GM19463 (cell line): ENCODE results near the gene EIF2A.
A peak's percentile ranks its signal among the peaks of the same experiment; 100 is the strongest.
"Not testable (repeated sequence)": the region's sequence is repeated elsewhere in the genome, so short reads cannot be mapped to it uniquely, and the experiment has no call there.

Experiments used
- ATAC-seq: cut with Tn5 transposase; IDR thresholded peaks from one replicate; pipeline ENCODE4 v1.9.1; 2021; ENCODE audit warnings: mild to moderate bottlenecking, moderate library complexity; ENCODE audit not compliant: unreplicated experiment

EIF2A gene

GRCh38 chr3:150600647-150601530 is 54.3 kb downstream of the EIF2A start:
- not testable (repeated sequence) for ATAC-seq

DNA sequence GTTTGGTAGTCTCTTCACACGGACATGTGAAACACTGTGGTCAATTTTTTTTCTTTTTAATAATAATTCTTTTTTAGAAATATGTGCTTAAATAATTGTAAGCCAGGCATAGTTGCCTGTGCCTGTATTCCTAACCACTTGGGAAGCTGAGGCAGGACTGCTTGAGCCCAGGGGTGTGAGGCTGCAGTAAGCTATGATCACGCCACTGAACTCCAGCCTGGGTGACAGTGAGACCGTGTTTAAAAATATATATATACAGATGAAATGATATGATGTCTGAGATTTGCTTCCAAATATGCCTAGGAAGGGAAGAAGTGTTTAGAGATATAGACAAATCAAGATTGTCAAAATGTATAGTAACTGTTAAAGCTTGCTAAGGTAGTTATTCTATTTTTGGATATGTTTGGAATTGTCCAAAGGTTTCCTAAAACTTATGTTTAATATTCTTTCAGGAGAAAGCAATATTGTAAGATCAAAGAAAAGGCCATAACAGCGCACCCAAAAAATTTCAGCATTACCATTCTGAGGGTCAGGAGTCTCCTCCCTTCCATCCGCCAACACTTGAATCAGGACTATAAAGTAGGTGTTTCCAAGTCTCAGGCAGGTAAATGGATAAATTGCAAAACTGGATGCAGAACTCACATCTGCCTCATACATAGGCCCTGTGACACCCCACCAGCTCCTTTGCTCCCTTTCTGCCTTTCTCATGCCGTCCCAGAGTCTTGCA is 56.0 kb downstream of the EIF2A start:
- peak; percentile 1 for ATAC-seq

DNA sequence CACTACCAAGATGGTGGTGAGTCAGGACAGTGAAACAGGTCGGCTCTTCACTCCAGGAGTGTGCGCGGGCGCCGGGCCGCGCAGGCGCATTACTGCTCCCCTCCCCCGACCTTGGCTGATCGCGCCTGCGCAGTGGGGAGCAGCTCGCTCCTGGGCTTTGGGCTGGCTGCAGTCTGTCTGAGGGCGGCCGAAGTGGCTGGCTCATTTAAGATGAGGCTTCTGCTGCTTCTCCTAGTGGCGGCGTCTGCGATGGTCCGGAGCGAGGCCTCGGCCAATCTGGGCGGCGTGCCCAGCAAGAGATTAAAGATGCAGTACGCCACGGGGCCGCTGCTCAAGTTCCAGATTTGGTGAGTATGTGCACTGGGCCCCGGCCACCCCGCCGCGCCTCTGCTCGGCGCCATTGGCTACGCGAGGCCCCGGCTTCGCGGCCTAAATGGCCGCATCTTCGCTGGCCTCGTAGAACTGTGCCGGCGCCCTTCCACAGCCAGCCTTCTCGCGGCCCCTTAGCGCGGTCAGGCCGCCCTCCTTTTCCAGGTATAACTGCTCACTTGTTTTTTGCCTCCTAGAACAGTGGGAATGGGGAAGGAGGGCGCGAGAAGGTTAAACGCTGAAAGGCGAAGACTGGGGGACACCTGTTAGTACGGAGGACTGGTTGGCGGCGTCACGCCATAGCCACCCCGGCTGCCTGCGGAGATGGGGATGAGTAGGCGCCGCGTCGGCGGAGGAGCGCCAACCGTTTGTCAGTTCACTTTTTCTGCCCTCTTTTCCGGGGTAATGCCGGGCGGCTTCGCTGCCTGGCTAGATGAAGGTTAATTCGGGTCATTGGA is 56.8 kb downstream of the EIF2A start, which contains the start of gene SELENOT:
Gene SELENOT (plus strand): TSS at position 169 of the 827 bp plus-strand sequence. CDS start 42 bp downstream, at position 211.
- ATAC-seq: peak; percentile 55

- ATAC-seq: no peak
Observed at GRCh38 chr3:150603980-150604319, 57.4 kb downstream of the EIF2A start.

DNA sequence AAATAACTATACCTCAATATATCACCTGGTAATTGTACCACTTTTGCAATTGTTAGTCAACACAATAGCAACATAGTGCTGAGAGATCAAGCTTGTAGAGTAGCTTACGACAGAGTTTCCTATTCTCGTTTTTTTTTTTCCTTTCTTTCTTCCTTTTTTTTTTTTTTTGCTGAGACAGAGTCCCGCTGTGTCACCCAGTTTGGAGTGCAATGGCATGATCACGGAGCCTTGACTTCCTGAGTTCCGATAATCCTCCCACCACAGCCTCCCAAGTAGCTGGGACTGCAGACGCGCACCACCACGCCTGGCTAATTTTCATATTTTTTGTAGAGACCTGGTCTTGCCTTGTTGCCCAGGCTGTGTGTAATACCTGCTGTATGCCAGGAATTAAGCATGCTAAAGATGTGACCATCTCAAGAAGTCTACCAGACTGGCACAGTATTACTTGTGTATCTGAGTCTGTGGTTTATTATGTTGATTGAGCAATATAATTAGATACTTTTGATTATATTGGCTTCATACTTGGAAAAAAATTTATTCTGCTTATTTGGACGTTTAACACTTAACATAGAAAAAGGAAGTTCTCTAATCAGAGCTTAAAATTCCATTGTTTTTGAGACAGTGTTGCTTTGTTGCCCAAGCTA is 59.5 kb downstream of the EIF2A start:
- ATAC-seq: no peak

DNA sequence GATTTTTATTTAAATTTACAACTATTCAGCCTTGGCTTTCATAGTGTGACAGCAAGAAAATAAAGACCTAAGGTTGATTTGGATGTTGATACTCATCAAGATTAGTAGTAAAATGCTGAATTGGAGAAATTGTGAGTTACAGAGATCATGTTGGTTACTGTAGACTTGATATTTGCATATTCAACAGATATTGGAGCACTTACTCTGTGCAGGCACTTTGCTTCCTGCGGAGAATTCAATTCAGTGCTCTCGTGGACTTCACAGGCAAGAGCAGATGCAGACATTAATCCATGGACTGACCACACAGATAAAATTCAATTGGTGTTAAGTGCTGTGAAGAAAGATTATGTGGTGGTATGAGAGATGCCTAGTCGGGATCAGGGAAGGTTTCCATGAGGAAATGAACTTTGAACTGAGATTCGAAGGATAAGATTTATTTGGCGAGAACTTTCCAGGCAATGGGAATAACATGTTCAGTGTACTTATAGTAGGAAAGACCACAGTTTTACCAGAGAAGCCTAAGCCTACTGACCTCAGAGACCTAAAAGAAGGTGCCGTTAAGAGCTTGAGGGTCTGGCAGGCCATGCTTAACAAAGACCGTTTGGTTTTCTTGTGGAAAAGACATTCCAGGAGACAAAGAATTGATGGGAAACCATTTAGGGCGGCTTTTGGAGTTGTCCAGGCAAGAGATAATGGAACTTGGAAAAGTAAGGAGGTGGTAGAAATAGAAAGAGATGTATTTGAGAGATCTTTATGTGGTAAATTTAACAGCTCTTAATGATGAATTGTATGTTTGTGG is 60.9 kb downstream of the EIF2A start:
- no peak for ATAC-seq

GRCh38 chr3:150609988-150610387 is 63.4 kb downstream of the EIF2A start:
- no peak for ATAC-seq

DNA sequence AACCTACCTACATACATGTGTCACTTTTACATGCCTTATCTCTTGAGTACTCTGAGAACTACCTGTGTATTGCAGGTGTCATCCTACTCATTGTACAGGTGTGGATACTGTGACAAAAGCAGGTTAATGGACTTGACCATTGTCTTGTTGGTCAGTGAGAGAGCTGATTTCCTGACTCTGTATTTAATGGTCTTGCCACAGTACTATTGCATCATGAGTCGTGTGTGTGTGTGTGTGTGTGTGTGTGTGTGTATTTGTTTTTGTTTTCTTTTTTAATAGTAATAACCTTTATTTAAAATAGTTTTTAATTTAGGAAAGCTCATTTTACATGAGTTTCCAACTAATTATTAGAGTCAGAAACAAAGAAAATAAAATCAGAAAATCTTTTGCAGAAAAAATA is 64.2 kb downstream of the EIF2A start:
- ATAC-seq: no peak

- ATAC-seq: no peak
Observed at GRCh38 chr3:150611666-150612065, 65.1 kb downstream of the EIF2A start.

- no peak for ATAC-seq
Observed at GRCh38 chr3:150612494-150612893, 65.9 kb downstream of the EIF2A start.

DNA sequence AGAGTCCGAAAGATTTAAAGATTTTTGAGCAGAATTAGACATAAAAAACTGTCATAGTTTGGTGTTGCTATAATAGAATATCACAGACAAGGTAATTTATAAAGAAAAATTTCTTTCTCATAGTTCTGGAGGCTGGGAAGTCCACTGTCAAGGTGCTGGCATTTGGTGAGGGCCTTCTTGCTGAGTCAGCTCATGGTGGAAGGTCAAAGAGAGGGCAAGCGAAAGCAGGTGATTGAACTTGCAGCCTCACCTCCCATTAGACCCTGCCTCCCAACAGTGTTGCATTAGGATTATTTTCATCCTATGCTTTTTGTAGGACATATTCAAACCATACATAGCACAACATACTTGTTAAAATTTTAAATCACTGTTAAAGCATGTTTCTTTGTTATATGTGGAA is 66.4 kb downstream of the EIF2A start:
- ATAC-seq: no peak

- ATAC-seq: no peak
Observed at GRCh38 chr3:150613709-150614480, 67.3 kb downstream of the EIF2A start.

GRCh38 chr3:150620002-150620689 is 73.6 kb downstream of the EIF2A start:
- no peak for ATAC-seq

DNA sequence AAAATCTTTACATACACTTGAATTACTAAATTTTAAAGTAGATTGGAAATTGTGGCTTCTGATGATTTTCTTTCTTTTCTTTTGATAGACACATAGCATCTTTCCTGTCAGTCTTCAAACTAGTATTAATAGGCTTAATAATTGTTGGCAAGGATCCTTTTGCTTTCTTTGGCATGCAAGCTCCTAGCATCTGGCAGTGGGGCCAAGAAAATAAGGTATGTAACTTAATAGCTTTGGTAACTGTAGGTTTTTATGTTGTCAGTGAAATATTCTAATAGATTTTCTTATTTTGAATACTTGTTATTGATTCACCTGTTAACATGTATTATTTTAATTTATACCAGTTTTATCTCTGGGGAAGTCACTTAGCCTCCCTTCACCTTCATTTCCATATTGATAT is 76.4 kb downstream of the EIF2A start:
- ATAC-seq: not testable (repeated sequence)

DNA sequence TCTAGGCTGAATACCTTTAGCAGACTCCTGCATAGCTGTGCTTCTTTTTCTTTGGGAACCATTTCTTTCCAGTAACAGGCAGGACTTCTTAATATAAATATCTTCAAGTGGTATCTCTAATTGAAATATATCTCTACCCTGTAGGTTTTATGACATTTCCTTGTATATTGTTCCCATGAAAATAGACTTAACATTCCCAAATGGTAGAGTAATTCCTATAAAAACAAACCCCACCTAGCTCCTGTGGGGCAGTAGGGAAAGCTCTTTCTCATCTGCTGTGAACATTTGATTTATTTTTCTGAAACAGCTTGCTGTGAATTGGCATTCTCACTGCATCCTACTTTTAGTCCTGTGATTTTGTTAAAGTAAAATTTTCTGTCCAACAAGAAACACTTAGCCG is 77.4 kb downstream of the EIF2A start:
- ATAC-seq: no peak

DNA sequence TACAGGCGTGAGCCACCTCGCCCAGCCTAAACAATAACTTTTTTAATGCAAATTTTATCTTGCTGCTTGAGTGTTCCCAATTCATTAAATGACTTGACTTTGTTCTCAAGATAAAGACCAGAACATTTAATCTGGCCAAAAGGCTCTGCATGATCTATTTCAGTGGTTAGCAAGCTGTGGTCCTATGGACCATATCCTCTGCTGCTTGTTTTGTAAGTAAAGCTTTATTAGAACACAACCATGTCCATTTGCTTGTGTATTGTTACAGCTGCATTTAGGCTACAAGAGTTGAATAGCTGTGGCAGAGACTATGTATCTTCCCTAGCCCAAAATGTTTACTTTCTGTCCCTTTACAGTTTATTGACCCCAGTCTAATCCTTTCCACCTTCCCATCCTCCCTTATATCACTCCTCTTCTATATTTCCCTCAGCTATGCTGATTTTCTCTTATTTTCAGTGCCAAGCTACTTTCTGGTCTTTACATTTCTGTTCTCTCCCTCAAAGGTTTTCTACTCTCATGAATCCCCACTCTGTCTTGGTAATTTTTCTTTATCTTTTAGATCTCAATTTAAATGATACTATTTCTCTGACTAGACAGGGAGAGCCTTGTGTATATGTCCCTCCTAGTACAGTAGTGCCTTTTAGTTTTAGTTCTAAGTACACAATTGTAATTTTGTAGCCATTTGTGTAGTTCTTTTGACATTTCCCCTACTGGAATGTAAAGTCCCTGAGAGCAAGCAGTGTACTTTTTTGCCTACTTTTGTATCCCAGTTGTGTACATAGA is 79.8 kb downstream of the EIF2A start:
- no peak for ATAC-seq

DNA sequence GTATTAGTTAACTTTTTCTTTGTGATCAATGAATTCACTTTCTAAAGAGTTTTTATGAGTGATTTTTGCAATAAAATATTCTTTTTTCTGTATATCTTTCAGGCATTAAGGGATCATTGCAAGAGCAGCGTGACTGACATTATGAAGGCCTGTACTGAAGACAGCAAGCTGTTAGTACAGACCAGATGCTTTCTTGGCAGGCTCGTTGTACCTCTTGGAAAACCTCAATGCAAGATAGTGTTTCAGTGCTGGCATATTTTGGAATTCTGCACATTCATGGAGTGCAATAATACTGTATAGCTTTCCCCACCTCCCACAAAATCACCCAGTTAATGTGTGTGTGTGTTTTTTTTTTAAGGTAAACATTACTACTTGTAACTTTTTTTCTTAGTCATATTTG is 81.0 kb downstream of the EIF2A start:
- no peak for ATAC-seq
